Activated naive CD8-positive, alpha-beta T cell (primary cell): ENCODE results near the gene IGF2BP3.

Source experiments
- H3K27ac Mint-ChIP-seq: one replicate; pipeline ENCODE4 v1.8.0; 2021; ENCODE audit warnings: mixed read lengths
- H3K27me3 Mint-ChIP-seq: one replicate; pipeline ENCODE4 v1.8.0; 2021; ENCODE audit warnings: mixed read lengths
- H3K36me3 Mint-ChIP-seq: one replicate; pipeline ENCODE4 v1.8.0; 2021; ENCODE audit warnings: mixed read lengths
- H3K4me1 Mint-ChIP-seq: one replicate; pipeline ENCODE4 v1.8.0; 2021; ENCODE audit warnings: low read depth, mixed read lengths
- H3K4me3 Mint-ChIP-seq: one replicate; pipeline ENCODE4 v1.8.0; 2021; ENCODE audit warnings: mild to moderate bottlenecking, mixed read lengths
- H3K9me3 Mint-ChIP-seq: one replicate; pipeline ENCODE4 v1.8.0; 2021; ENCODE audit warnings: low read depth, mixed read lengths

IGF2BP3 gene

GRCh38 chr7:23356168-23356567, 114.1 kb downstream of the IGF2BP3 start:
- no peaks in the 10 kb centered on the region for H3K9me3 Mint-ChIP-seq
- H3K4me3 Mint-ChIP-seq: no peak overlapping the region
- no peaks in the 10 kb centered on the region for H3K36me3 Mint-ChIP-seq
- H3K4me1 Mint-ChIP-seq: peaks cover 25% of the 10 kb centered on the region
- H3K27me3 Mint-ChIP-seq: peaks cover 8% of the 10 kb centered on the region
- H3K27ac Mint-ChIP-seq: no peak overlapping the region

GRCh38 chr7:23353172-23353571, 117.1 kb downstream of the IGF2BP3 start:
- Mint-ChIP-seq H3K36me3 (no peaks in the 10 kb centered on the region), H3K9me3 (no peaks in the 10 kb centered on the region), H3K4me1 (peaks cover 24% of the 10 kb centered on the region), H3K27ac (no peak overlapping the region), H3K4me3 (no peak overlapping the region), H3K27me3 (peaks cover 4% of the 10 kb centered on the region)

GRCh38 chr7:23350466-23350865, 119.8 kb downstream of the IGF2BP3 start:
- Mint-ChIP-seq H3K4me1 (peaks cover 30% of the 10 kb centered on the region), H3K4me3 (no peak overlapping the region), H3K9me3 (no peaks in the 10 kb centered on the region), H3K27me3 (peaks cover 2% of the 10 kb centered on the region), H3K27ac (no peak overlapping the region), H3K36me3 (no peaks in the 10 kb centered on the region)

- Mint-ChIP-seq H3K4me3 (no peak overlapping the region), H3K9me3 (no peaks in the 10 kb centered on the region), H3K4me1 (peaks cover 35% of the 10 kb centered on the region), H3K27ac (no peak overlapping the region), H3K27me3 (peaks cover 2% of the 10 kb centered on the region), H3K36me3 (peaks cover 3% of the 10 kb centered on the region)
Measured at GRCh38 chr7:23349484-23350157, 120.7 kb downstream of the IGF2BP3 start.

- Mint-ChIP-seq H3K27me3 (no peaks in the 10 kb centered on the region), H3K27ac (peak overlapping the region; percentile 64), H3K9me3 (no peaks in the 10 kb centered on the region), H3K4me1 (peaks cover 35% of the 10 kb centered on the region), H3K36me3 (peaks cover 3% of the 10 kb centered on the region), H3K4me3 (peak overlapping the region; percentile 54)
Measured at GRCh38 chr7:23347682-23348180, 122.6 kb downstream of the IGF2BP3 start.

- peaks cover 35% of the 10 kb centered on the region for H3K4me1 Mint-ChIP-seq
- peak overlapping the region; percentile 54 for H3K4me3 Mint-ChIP-seq
- peak overlapping the region; percentile 64 for H3K27ac Mint-ChIP-seq
- peaks cover 3% of the 10 kb centered on the region for H3K36me3 Mint-ChIP-seq
- no peaks in the 10 kb centered on the region for H3K9me3 Mint-ChIP-seq
- no peaks in the 10 kb centered on the region for H3K27me3 Mint-ChIP-seq
Measured at GRCh38 chr7:23347033-23347681, 123.1 kb downstream of the IGF2BP3 start.

- H3K27me3 Mint-ChIP-seq: no peaks in the 10 kb centered on the region
- peaks cover 31% of the 10 kb centered on the region for H3K4me1 Mint-ChIP-seq
- peaks cover 3% of the 10 kb centered on the region for H3K36me3 Mint-ChIP-seq
- H3K27ac Mint-ChIP-seq: peak overlapping the region; percentile 84
- H3K9me3 Mint-ChIP-seq: no peaks in the 10 kb centered on the region
- peak overlapping the region; percentile 84 for H3K4me3 Mint-ChIP-seq
Measured at GRCh38 chr7:23346316-23346715, 124.0 kb downstream of the IGF2BP3 start.

GRCh38 chr7:23345601-23346000, 124.7 kb downstream of the IGF2BP3 start:
- H3K27ac Mint-ChIP-seq: peak overlapping the region; percentile 84
- H3K9me3 Mint-ChIP-seq: no peaks in the 10 kb centered on the region
- H3K36me3 Mint-ChIP-seq: peaks cover 3% of the 10 kb centered on the region
- no peaks in the 10 kb centered on the region for H3K27me3 Mint-ChIP-seq
- H3K4me3 Mint-ChIP-seq: peak overlapping the region; percentile 84
- H3K4me1 Mint-ChIP-seq: peaks cover 31% of the 10 kb centered on the region

- no peaks in the 10 kb centered on the region for H3K9me3 Mint-ChIP-seq
- peaks cover 2% of the 10 kb centered on the region for H3K27me3 Mint-ChIP-seq
- H3K36me3 Mint-ChIP-seq: peaks cover 3% of the 10 kb centered on the region
- H3K4me3 Mint-ChIP-seq: no peak overlapping the region
- H3K27ac Mint-ChIP-seq: no peak overlapping the region
- H3K4me1 Mint-ChIP-seq: peaks cover 31% of the 10 kb centered on the region
Measured at GRCh38 chr7:23343806-23344475, 126.3 kb downstream of the IGF2BP3 start.

- peaks cover 3% of the 10 kb centered on the region for H3K36me3 Mint-ChIP-seq
- H3K4me1 Mint-ChIP-seq: peaks cover 30% of the 10 kb centered on the region
- H3K27me3 Mint-ChIP-seq: peaks cover 3% of the 10 kb centered on the region
- no peak overlapping the region for H3K4me3 Mint-ChIP-seq
- H3K27ac Mint-ChIP-seq: no peak overlapping the region
- H3K9me3 Mint-ChIP-seq: no peaks in the 10 kb centered on the region
Measured at GRCh38 chr7:23343102-23343501, 127.2 kb downstream of the IGF2BP3 start.

GRCh38 chr7:23341846-23342598, 128.3 kb downstream of the IGF2BP3 start:
- H3K36me3 Mint-ChIP-seq: peaks cover 3% of the 10 kb centered on the region
- no peaks in the 10 kb centered on the region for H3K9me3 Mint-ChIP-seq
- peaks cover 19% of the 10 kb centered on the region for H3K4me1 Mint-ChIP-seq
- no peak overlapping the region for H3K27ac Mint-ChIP-seq
- peaks cover 3% of the 10 kb centered on the region for H3K27me3 Mint-ChIP-seq
- no peak overlapping the region for H3K4me3 Mint-ChIP-seq

GRCh38 chr7:23338863-23339262, 131.4 kb downstream of the IGF2BP3 start:
- Mint-ChIP-seq H3K4me3 (no peak overlapping the region), H3K27me3 (peaks cover 5% of the 10 kb centered on the region), H3K36me3 (no peaks in the 10 kb centered on the region), H3K9me3 (no peaks in the 10 kb centered on the region), H3K4me1 (no peaks in the 10 kb centered on the region), H3K27ac (no peak overlapping the region)

- H3K27me3 Mint-ChIP-seq: peaks cover 5% of the 10 kb centered on the region
- H3K36me3 Mint-ChIP-seq: no peaks in the 10 kb centered on the region
- no peaks in the 10 kb centered on the region for H3K4me1 Mint-ChIP-seq
- H3K9me3 Mint-ChIP-seq: no peaks in the 10 kb centered on the region
- H3K27ac Mint-ChIP-seq: no peak overlapping the region
- no peak overlapping the region for H3K4me3 Mint-ChIP-seq
Measured at GRCh38 chr7:23338439-23338838, 131.9 kb downstream of the IGF2BP3 start.

GRCh38 chr7:23337374-23337773, 132.9 kb downstream of the IGF2BP3 start:
- Mint-ChIP-seq H3K4me3 (no peak overlapping the region), H3K27ac (no peak overlapping the region), H3K36me3 (no peaks in the 10 kb centered on the region), H3K4me1 (no peaks in the 10 kb centered on the region), H3K27me3 (peaks cover 5% of the 10 kb centered on the region), H3K9me3 (no peaks in the 10 kb centered on the region)
